Dermis blood vessel endothelial cell (primary cell): Measurements from ENCODE around the gene SERPINE2. TPM values are rescaled to one million over a fixed set of nuclear protein-coding genes. Genes with fewer than 3 reads are reported as not detected.

Experiments used
- DNase-seq: peaks from one replicate; pipeline ENCODE4 v3.0.0; 2010
- total RNA-seq: library from RNA; depleted of rRNA; stranded (reverse); fragments of >200 nt; gene quantifications from 2 replicates; pipeline ENCODE4 v1.2.3, GENCODE V29; 2014

The SERPINE2 gene
- total RNA-seq: 2.3 and 5.1 TPM in 2 replicates

GRCh38 chr2:224039080-224039769, at the start of gene SERPINE2:
Gene SERPINE2, minus strand, starts transcription at chr2:224039286. Its CDS starts 37,386 bp downstream, at chr2:224001900.
- peak; percentile 62 for DNase-seq

- peak; percentile 17 for DNase-seq
These were observed 47.3 kb upstream of the SERPINE2 start for GRCh38 chr2:224086226-224086914.

GRCh38 chr2:224085811-224086210, 46.7 kb upstream of the SERPINE2 start:
- DNase-seq: no peak

- peak; percentile 24 for DNase-seq
These were observed 46.2 kb upstream of the SERPINE2 start for GRCh38 chr2:224085246-224085645.

- DNase-seq: no peak
These were observed 45.3 kb upstream of the SERPINE2 start for GRCh38 chr2:224084266-224084892.

GRCh38 chr2:224083638-224084037, 44.6 kb upstream of the SERPINE2 start:
- DNase-seq: no peak

GRCh38 chr2:224078656-224079055, 39.6 kb upstream of the SERPINE2 start:
- no peak for DNase-seq

- no peak for DNase-seq
These were observed 38.9 kb upstream of the SERPINE2 start for GRCh38 chr2:224077773-224078507.

- no peak for DNase-seq
These were observed 36.5 kb upstream of the SERPINE2 start for GRCh38 chr2:224075588-224075987.

- no peak for DNase-seq
These were observed 34.6 kb upstream of the SERPINE2 start for GRCh38 chr2:224073676-224074075.

GRCh38 chr2:224072541-224073188, 33.6 kb upstream of the SERPINE2 start:
- DNase-seq: no peak

- no peak for DNase-seq
These were observed 30.1 kb upstream of the SERPINE2 start for GRCh38 chr2:224069172-224069571.

- DNase-seq: no peak
These were observed 24.2 kb upstream of the SERPINE2 start for GRCh38 chr2:224063298-224063648.

- DNase-seq: no peak
These were observed 23.6 kb upstream of the SERPINE2 start for GRCh38 chr2:224062481-224063297.

GRCh38 chr2:224060783-224061482, 21.8 kb upstream of the SERPINE2 start:
- no peak for DNase-seq

- no peak for DNase-seq
These were observed 20.1 kb upstream of the SERPINE2 start for GRCh38 chr2:224059178-224059577.

- DNase-seq: no peak
These were observed 19.1 kb upstream of the SERPINE2 start for GRCh38 chr2:224058048-224058775.

- DNase-seq: no peak
These were observed 17.8 kb upstream of the SERPINE2 start for GRCh38 chr2:224056889-224057288.

GRCh38 chr2:224055101-224055500, 16.0 kb upstream of the SERPINE2 start:
- no peak for DNase-seq

- no peak for DNase-seq
These were observed 7.7 kb upstream of the SERPINE2 start for GRCh38 chr2:224046752-224047151.
